HG02588 (cell line): ENCODE measurements around the gene SRGN.
"Not testable (repeated sequence)": the region's sequence is repeated elsewhere in the genome, so short reads cannot be mapped to it uniquely, and the experiment has no call there.

Experiments used
- ATAC-seq: cut with Tn5 transposase; IDR thresholded peaks from one replicate; pipeline ENCODE4 v1.9.1; 2021; ENCODE audit warnings: mild to moderate bottlenecking, moderate library complexity; ENCODE audit not compliant: unreplicated experiment

Gene SRGN

GRCh38 chr10:69087590-69088470, at the start of gene SRGN:
Gene SRGN, plus strand, starts transcription at chr10:69088103. Its CDS starts 55 bp downstream, at chr10:69088158.
- ATAC-seq = peak; percentile 58

GRCh38 chr10:69040904-69041303, 47.0 kb upstream of the SRGN start:
- not testable (repeated sequence) for ATAC-seq

- ATAC-seq = no peak
Measured at GRCh38 chr10:69042417-69042816, 45.5 kb upstream of the SRGN start.

- no peak for ATAC-seq
Measured at GRCh38 chr10:69042838-69043237, 45.1 kb upstream of the SRGN start.

- peak; percentile 48 for ATAC-seq
Measured at GRCh38 chr10:69043931-69044531, 43.9 kb upstream of the SRGN start.

- ATAC-seq = peak; percentile 3
Measured at GRCh38 chr10:69044546-69044945, 43.4 kb upstream of the SRGN start.

- peak; percentile 61 for ATAC-seq
Measured at GRCh38 chr10:69045441-69046300, 42.2 kb upstream of the SRGN start.

- no peak for ATAC-seq
Measured at GRCh38 chr10:69047111-69047832, 40.6 kb upstream of the SRGN start.

- no peak for ATAC-seq
Measured at GRCh38 chr10:69048103-69048502, 39.8 kb upstream of the SRGN start.

- no peak for ATAC-seq
Measured at GRCh38 chr10:69049566-69049961, 38.3 kb upstream of the SRGN start.

GRCh38 chr10:69051303-69051702, 36.6 kb upstream of the SRGN start:
- ATAC-seq = no peak

GRCh38 chr10:69051710-69052487, 36.0 kb upstream of the SRGN start:
- ATAC-seq = no peak

GRCh38 chr10:69052736-69053135, 35.2 kb upstream of the SRGN start:
- ATAC-seq = no peak

GRCh38 chr10:69055241-69055640, 32.7 kb upstream of the SRGN start:
- no peak for ATAC-seq

- ATAC-seq = no peak
Measured at GRCh38 chr10:69056129-69056528, 31.8 kb upstream of the SRGN start.

GRCh38 chr10:69056536-69057260, 31.2 kb upstream of the SRGN start:
- ATAC-seq = no peak

- no peak for ATAC-seq
Measured at GRCh38 chr10:69057261-69057950, 30.5 kb upstream of the SRGN start.

- ATAC-seq = no peak
Measured at GRCh38 chr10:69057951-69058297, 30.0 kb upstream of the SRGN start.
